ENCODE data around the gene SUMF1.

Gene SUMF1

GRCh38 chr3:4466741-4467521, at the start of gene SUMF1:
Gene SUMF1, minus strand, starts transcription at chr3:4467269. Its CDS starts 24 bp downstream, at chr3:4467245.
- no peak for DNase-seq

- no peak for DNase-seq
Observed at GRCh38 chr3:4515916-4516579, 49.0 kb upstream of the SUMF1 start.

- DNase-seq: no peak
Observed at GRCh38 chr3:4514916-4515315, 47.8 kb upstream of the SUMF1 start.

GRCh38 chr3:4514321-4514720, 47.3 kb upstream of the SUMF1 start:
- no peak for DNase-seq

- DNase-seq: no peak
Observed at GRCh38 chr3:4512895-4513616, 46.0 kb upstream of the SUMF1 start.

- DNase-seq: no peak
Observed at GRCh38 chr3:4511491-4512262, 44.6 kb upstream of the SUMF1 start.

GRCh38 chr3:4509983-4510755, 43.1 kb upstream of the SUMF1 start:
- no peak for DNase-seq

GRCh38 chr3:4509043-4509442, 42.0 kb upstream of the SUMF1 start:
- no peak for DNase-seq

GRCh38 chr3:4508048-4508981, 41.2 kb upstream of the SUMF1 start:
- no peak for DNase-seq

- no peak for DNase-seq
Observed at GRCh38 chr3:4507024-4507596, 40.0 kb upstream of the SUMF1 start.

GRCh38 chr3:4506559-4507023, 39.5 kb upstream of the SUMF1 start:
- no peak for DNase-seq

- DNase-seq: no peak
Observed at GRCh38 chr3:4505688-4506558, 38.9 kb upstream of the SUMF1 start.

- DNase-seq: no peak
Observed at GRCh38 chr3:4504340-4505261, 37.5 kb upstream of the SUMF1 start.

- no peak for DNase-seq
Observed at GRCh38 chr3:4503050-4503449, 36.0 kb upstream of the SUMF1 start.

GRCh38 chr3:4501927-4502326, 34.9 kb upstream of the SUMF1 start:
- no peak for DNase-seq

GRCh38 chr3:4501437-4501836, 34.4 kb upstream of the SUMF1 start:
- DNase-seq: no peak

GRCh38 chr3:4498446-4498845, 31.4 kb upstream of the SUMF1 start:
- no peak for DNase-seq

GRCh38 chr3:4497843-4498324, 30.8 kb upstream of the SUMF1 start:
- no peak for DNase-seq

Measured in NCI-H1048 (cell line).